Colonic mucosa (tissue), 4 donors: ENCODE data around the gene TSGA10IP. TPM values are rescaled to one million over a fixed set of nuclear protein-coding genes. Genes with fewer than 3 reads are reported as not detected.

Experiments
- DNase-seq: peaks from one replicate; pipeline ENCODE4 v3.0.0-alpha.2; 2020
- H3K27ac ChIP-seq: fragments of 200-600 bp; one replicate; pipeline ENCODE4 v1.8.0; 2021
- H3K27me3 ChIP-seq: fragments of 200-600 bp; one replicate; pipeline ENCODE4 v1.8.0; 2021
- H3K36me3 ChIP-seq: fragments of 200-600 bp; one replicate; pipeline ENCODE4 v1.8.0; 2021
- H3K4me1 ChIP-seq: fragments of 200-600 bp; one replicate; pipeline ENCODE4 v1.8.0; 2021; ENCODE audit warnings: mild to moderate bottlenecking
- H3K4me3 ChIP-seq: fragments of 200-600 bp; one replicate; pipeline ENCODE4 v1.8.0; 2021
- H3K9ac ChIP-seq, 2 donors: one replicate each; pipeline ENCODE4 v1.7.0; 2013; ENCODE audit warnings: control low read depth in 2 of 2, low read depth in 2 of 2, low read length in 2 of 2
- H3K9me3 ChIP-seq: fragments of 200-600 bp; one replicate; pipeline ENCODE4 v1.8.0; 2021
- intact Hi-C: fragments of 100-400 bp; cut with DNase I; formaldehyde crosslinking; loops from one replicate; pipeline ENCODE4 v1.14.1; 2022
- total RNA-seq, 2 donors: library from RNA; stranded (reverse); fragmentation: NEBNext Ultra II Directional in 1 of 2; extraction: Animal tissue kit (Norgen Biotek cat#: 25700) in 1 of 2; gene quantifications; one replicate each; pipeline ENCODE4 v1.2.1, GENCODE V29; 2021
- TF ChIP-seq, protein P1 (sequence below): fragments of 200-600 bp; IDR thresholded peaks from one replicate; pipeline ENCODE4 v1.8.0; 2022; ENCODE audit warnings: antibody characterized with exemption, mild to moderate bottlenecking
- donor health status: healthy.
- donor health status: DM: no; HTN: no; CAD: no.
- donor health status: DM: no; HTN: no; CAD: no.

Gene TSGA10IP
- total RNA-seq, result not detected

DNA sequence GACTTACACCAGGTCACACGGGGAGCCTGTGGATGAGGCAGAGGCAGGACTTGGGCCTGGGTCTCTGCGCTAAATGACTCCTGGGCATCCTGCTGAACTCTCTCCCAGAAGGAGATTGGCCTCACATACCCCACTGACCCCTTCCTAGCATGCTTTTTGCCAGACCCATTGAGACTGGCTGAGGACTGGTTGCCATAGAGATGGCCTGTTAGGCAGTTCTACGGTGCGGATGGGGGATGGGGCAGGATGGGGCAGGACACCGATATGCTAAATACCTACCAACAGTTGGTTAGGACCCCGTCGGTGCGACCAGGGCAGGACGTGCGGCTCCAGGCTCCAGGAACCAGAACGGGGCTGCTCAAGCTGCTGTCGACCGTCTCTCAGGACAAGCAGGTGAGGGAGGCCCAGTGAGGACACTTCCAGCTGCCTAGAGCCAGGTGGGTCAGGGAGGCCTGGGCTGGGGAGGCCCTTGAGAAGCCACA, at the start of gene TSGA10IP:
Gene TSGA10IP (plus strand): TSS at position 51 of the 482 bp plus-strand sequence. CDS start 196 bp downstream, at position 247.
- H3K4me1 ChIP-seq, result no peaks in the 10 kb centered on the region
- no peaks in the 10 kb centered on the region for H3K9me3 ChIP-seq
- H3K27ac ChIP-seq, result no peak within 1 kb of the TSS
- H3K27me3 ChIP-seq, result no peaks in the 10 kb centered on the region
- TF ChIP-seq, protein P1, sequence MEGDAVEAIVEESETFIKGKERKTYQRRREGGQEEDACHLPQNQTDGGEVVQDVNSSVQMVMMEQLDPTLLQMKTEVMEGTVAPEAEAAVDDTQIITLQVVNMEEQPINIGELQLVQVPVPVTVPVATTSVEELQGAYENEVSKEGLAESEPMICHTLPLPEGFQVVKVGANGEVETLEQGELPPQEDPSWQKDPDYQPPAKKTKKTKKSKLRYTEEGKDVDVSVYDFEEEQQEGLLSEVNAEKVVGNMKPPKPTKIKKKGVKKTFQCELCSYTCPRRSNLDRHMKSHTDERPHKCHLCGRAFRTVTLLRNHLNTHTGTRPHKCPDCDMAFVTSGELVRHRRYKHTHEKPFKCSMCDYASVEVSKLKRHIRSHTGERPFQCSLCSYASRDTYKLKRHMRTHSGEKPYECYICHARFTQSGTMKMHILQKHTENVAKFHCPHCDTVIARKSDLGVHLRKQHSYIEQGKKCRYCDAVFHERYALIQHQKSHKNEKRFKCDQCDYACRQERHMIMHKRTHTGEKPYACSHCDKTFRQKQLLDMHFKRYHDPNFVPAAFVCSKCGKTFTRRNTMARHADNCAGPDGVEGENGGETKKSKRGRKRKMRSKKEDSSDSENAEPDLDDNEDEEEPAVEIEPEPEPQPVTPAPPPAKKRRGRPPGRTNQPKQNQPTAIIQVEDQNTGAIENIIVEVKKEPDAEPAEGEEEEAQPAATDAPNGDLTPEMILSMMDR, result no peak
- intact Hi-C loops, result no loop called here
- H3K4me3 ChIP-seq, result no peak within 1 kb of the TSS
- no peaks in the 10 kb centered on the region for H3K36me3 ChIP-seq
- no peak within 1 kb of the TSS for H3K9ac ChIP-seq
- DNase-seq, result no peak

DNA sequence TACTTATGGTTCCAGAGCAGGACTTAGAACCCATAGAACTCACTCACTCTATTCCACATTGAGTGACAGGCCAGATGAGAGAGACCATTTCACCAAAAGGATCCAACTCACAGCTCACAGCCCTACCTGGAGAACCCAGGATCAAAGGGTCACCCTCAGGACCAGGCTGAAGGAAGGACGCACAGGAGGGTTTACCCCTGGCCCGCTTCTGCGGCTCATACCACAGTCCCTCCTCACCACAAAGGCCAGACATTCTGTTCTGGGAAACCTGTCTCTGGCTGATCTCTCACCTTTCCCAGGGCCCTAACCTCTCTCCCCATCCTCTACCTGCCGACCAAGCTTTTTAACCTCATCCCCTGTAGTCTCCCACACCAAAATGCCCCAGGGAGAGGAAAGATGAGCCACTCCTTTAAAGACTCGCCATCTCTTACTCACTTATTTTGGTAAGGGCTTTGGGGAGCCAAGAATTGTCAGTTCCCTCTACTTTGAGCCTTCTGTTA, 49.7 kb upstream of the TSGA10IP start:
- H3K9ac ChIP-seq, result no peak overlapping the region
- DNase-seq, result no peak
- H3K9me3 ChIP-seq, result no peaks in the 10 kb centered on the region
- TF ChIP-seq, protein P1, result no peak
- no peaks in the 10 kb centered on the region for H3K27me3 ChIP-seq
- no peak overlapping the region for H3K4me3 ChIP-seq
- H3K27ac ChIP-seq, result no peak overlapping the region
- no peaks in the 10 kb centered on the region for H3K36me3 ChIP-seq
- intact Hi-C loops, result no loop called here
- H3K4me1 ChIP-seq, result peaks cover 9% of the 10 kb centered on the region

DNA sequence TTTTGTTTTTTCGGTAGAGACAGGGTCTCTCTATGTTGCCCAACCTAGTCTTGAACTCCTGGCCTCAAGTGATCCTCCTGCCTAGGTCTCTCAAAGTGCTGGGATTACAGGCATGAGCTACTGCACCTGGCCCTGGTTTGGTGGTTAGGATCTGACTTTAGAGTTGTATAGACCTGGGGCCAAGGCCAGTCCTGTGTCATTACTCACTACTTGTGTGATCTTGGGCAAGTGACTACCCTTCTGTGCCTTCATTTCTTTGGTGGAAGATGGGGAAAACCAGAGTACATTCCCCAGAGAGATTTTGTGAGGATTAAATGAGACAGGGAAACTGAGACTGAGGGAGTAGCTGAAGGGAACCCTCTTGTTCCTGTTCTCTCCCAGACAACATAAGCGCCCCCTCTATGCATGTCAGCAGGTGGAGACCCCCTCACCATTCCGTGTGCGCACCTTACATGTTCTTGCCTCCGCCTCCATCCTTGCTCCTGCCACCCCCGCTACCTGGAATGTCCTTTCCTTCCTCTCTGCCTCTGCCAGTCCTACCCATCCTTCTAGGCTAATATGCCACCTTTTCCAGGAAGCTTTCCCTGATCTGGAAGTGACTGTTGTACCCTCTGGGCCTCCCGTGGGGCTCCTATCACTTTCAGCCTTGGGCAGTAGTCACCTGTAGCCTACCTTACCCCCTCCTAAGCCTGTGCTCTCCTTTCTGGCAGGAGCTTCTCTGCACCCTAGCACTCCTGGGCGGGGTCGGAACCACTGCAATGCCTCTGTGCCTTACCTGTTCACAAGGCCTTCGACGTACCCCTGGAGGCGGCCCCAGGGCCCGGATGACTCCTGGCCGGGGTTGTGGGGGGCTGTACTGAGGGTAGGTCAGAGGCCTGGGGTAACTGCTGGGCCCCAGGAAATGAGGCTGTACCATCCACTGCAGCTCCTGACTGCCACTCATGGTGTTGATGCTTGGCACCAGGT, 49.0 kb upstream of the TSGA10IP start:
- no peaks in the 10 kb centered on the region for H3K9me3 ChIP-seq

DNA sequence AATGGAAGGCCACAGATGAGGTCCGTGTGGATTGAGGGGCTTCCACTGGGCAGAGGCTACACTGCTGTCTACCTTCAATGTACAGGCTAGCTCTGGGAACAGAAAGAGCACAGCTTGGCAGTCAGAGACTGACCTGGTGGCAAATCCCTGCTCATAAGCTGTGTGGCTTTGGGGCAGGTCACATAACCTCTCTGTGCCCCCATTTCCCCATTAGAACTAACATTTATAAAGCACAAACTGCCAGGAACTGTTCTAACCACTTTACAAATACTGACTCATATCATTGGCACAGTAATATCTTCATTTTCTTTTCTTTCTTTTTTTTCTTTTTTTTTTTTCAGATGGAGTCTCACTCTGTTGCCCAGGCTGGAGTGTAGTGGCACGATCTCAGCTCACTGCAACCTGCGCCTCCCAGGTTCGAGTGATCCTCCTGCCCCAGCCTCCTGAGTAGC, 48.2 kb upstream of the TSGA10IP start:
- intact Hi-C loops, result no loop called here
- Histone ChIP-seq H3K4me3 (no peak overlapping the region), H3K27me3 (no peaks in the 10 kb centered on the region), H3K36me3 (no peaks in the 10 kb centered on the region), H3K9ac (no peak overlapping the region), H3K9me3 (no peaks in the 10 kb centered on the region), H3K27ac (no peak overlapping the region), H3K4me1 (peaks cover 9% of the 10 kb centered on the region)
- TF ChIP-seq, protein P1, result no peak
- DNase-seq, result no peak

More for the DNA sequence above, 49.0 kb upstream of the TSGA10IP start:
- H3K9ac ChIP-seq, result no peak overlapping the region
- TF ChIP-seq, protein P1, result no peak
- no peaks in the 10 kb centered on the region for H3K27me3 ChIP-seq
- intact Hi-C loops, result no loop called here
- H3K27ac ChIP-seq, result no peak overlapping the region
- DNase-seq, result no peak
- no peaks in the 10 kb centered on the region for H3K36me3 ChIP-seq
- no peak overlapping the region for H3K4me3 ChIP-seq
- H3K4me1 ChIP-seq, result peaks cover 9% of the 10 kb centered on the region

DNA sequence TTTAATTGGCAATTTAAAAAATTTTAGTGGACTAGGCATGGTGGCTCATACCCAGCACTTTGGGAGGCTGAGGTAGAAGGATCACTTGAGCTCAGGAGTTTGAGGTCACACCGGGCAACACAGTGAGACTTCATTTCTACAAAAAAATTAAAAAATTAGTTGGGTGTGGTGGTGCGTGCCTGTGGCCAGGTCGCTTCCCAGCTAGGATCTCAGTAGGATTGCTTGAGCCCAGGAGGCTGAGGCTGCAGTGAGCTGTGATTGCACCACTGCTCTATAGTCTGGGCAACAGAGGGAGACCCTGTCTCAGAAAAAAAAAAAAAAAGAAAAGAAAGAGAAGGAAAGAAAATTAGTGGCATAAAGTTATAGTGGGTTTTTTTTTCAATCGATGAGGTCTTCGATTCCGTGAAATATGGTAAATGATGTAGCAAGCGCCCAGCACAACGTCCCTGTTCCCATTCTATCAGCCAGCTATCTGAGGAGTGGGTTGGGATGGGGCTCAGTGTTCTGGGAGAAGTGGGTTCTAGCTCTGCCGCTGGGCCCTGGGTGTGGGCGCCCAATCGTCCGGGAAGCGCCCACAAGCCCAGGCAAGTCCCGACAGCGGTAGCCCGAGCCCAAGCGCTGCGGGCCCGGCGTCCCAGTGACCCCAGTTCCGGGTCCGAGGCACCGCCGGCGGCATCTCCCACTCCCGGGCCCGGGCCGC, 46.5 kb upstream of the TSGA10IP start:
- Histone ChIP-seq H3K4me1 (peaks cover 9% of the 10 kb centered on the region), H3K36me3 (no peaks in the 10 kb centered on the region), H3K4me3 (peak overlapping the region; percentile 53), H3K27me3 (no peaks in the 10 kb centered on the region), H3K9me3 (no peaks in the 10 kb centered on the region), H3K9ac (peak overlapping the region; percentile 24 to 40), H3K27ac (no peak overlapping the region)
- no peak for DNase-seq
- TF ChIP-seq, protein P1, result no peak
- intact Hi-C loops, result no loop called here
